T-helper 9 cell (primary cell): ENCODE results near the gene ACOT7.
"Not testable (repeated sequence)": the region's sequence is repeated elsewhere in the genome, so short reads cannot be mapped to it uniquely, and the experiment has no call there.

Source experiments
- DNase-seq: peaks from one replicate; pipeline ENCODE4 v3.0.0-alpha.2; 2020

ACOT7 gene

GRCh38 chr1:6307682-6308081 lies 85.9 kb downstream of the ACOT7 start:
- not testable (repeated sequence) for DNase-seq

GRCh38 chr1:6307099-6307498 lies 86.5 kb downstream of the ACOT7 start:
- DNase-seq, result no peak

- no peak for DNase-seq
These were observed 90.1 kb downstream of the ACOT7 start for GRCh38 chr1:6303397-6304012.

- no peak for DNase-seq
These were observed 91.0 kb downstream of the ACOT7 start for GRCh38 chr1:6302568-6302967.

- no peak for DNase-seq
These were observed 92.0 kb downstream of the ACOT7 start for GRCh38 chr1:6301526-6301925.

- DNase-seq, result no peak
These were observed 93.1 kb downstream of the ACOT7 start for GRCh38 chr1:6300342-6301048.

- DNase-seq, result no peak
These were observed 93.9 kb downstream of the ACOT7 start for GRCh38 chr1:6299557-6300165.

GRCh38 chr1:6298940-6299465 lies 94.6 kb downstream of the ACOT7 start:
- DNase-seq, result no peak

GRCh38 chr1:6298530-6298929 lies 95.0 kb downstream of the ACOT7 start:
- no peak for DNase-seq

- DNase-seq, result no peak
These were observed 97.7 kb downstream of the ACOT7 start for GRCh38 chr1:6295910-6296309.

GRCh38 chr1:6294890-6295556 lies 98.5 kb downstream of the ACOT7 start:
- no peak for DNase-seq

- no peak for DNase-seq
These were observed 99.3 kb downstream of the ACOT7 start for GRCh38 chr1:6294080-6294889.

- DNase-seq, result no peak
These were observed 101.5 kb downstream of the ACOT7 start for GRCh38 chr1:6292102-6292501.

GRCh38 chr1:6288665-6289064 lies 104.9 kb downstream of the ACOT7 start:
- no peak for DNase-seq

- DNase-seq, result no peak
These were observed 105.5 kb downstream of the ACOT7 start for GRCh38 chr1:6288026-6288425.

- DNase-seq, result no peak
These were observed 106.1 kb downstream of the ACOT7 start for GRCh38 chr1:6287431-6287886.

GRCh38 chr1:6287029-6287428 lies 106.5 kb downstream of the ACOT7 start:
- no peak for DNase-seq

- no peak for DNase-seq
These were observed 107.3 kb downstream of the ACOT7 start for GRCh38 chr1:6286266-6286665.

- no peak for DNase-seq
These were observed 108.2 kb downstream of the ACOT7 start for GRCh38 chr1:6285336-6285735.

GRCh38 chr1:6282577-6283270 lies 110.8 kb downstream of the ACOT7 start:
- DNase-seq, result no peak

- DNase-seq, result no peak
These were observed 111.8 kb downstream of the ACOT7 start for GRCh38 chr1:6281511-6282402.
